ENCODE results near the gene COL5A3.

DNA sequence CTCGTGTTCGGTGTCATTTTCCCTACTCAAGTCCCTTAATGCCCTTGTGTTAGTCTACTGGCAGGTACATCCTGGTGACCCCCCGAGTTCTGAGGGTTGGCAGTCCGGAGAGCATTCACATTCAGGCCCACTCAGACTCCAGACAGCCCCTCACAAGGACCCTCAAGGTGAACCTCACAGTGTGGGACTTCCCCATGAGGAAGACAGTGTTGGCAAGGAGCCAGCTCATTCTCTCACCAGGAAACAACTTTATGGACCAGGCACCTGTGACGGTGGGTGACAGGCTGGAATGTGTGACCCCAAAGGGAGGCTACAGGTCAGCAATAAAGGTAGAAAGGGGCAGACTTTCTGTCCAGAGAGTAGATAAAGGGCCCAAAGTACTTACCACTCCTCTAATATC is 27.5 kb upstream of the COL5A3 start:
- TF ChIP-seq CTCF (IDR thresholded peaks at IDR 0.05) (no peak), TCF7L2 (IDR thresholded peaks at IDR 0.05; ENCODE audit: low read depth, low read length) (no peak), POLR2AphosphoS5 (IDR thresholded peaks at IDR 0.05; ENCODE audit: low read depth, low read length) (no peak)
- TF ChIP-seq, protein P1, sequence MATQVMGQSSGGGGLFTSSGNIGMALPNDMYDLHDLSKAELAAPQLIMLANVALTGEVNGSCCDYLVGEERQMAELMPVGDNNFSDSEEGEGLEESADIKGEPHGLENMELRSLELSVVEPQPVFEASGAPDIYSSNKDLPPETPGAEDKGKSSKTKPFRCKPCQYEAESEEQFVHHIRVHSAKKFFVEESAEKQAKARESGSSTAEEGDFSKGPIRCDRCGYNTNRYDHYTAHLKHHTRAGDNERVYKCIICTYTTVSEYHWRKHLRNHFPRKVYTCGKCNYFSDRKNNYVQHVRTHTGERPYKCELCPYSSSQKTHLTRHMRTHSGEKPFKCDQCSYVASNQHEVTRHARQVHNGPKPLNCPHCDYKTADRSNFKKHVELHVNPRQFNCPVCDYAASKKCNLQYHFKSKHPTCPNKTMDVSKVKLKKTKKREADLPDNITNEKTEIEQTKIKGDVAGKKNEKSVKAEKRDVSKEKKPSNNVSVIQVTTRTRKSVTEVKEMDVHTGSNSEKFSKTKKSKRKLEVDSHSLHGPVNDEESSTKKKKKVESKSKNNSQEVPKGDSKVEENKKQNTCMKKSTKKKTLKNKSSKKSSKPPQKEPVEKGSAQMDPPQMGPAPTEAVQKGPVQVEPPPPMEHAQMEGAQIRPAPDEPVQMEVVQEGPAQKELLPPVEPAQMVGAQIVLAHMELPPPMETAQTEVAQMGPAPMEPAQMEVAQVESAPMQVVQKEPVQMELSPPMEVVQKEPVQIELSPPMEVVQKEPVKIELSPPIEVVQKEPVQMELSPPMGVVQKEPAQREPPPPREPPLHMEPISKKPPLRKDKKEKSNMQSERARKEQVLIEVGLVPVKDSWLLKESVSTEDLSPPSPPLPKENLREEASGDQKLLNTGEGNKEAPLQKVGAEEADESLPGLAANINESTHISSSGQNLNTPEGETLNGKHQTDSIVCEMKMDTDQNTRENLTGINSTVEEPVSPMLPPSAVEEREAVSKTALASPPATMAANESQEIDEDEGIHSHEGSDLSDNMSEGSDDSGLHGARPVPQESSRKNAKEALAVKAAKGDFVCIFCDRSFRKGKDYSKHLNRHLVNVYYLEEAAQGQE (IDR thresholded peaks at IDR 0.05; ENCODE audit: insufficient read depth in 1 of 2, low read depth in 2 of 2, low read length in 1 of 2): no peak

Data from Panc1 (cell line).